Measurements from ENCODE around the gene GRP.
"Not testable (repeated sequence)": the region's sequence is repeated elsewhere in the genome, so short reads cannot be mapped to it uniquely, and the experiment has no call there.

GRP gene

GRCh38 chr18:59229701-59230443, 9.9 kb downstream of the GRP start:
- no peak for DNase-seq

- DNase-seq, result no peak
Measured at GRCh38 chr18:59231114-59231513, 11.2 kb downstream of the GRP start.

- DNase-seq, result no peak
Measured at GRCh38 chr18:59231877-59232276, 11.9 kb downstream of the GRP start.

- no peak for DNase-seq
Measured at GRCh38 chr18:59232309-59233016, 12.5 kb downstream of the GRP start.

- no peak for DNase-seq
Measured at GRCh38 chr18:59233017-59233410, 13.1 kb downstream of the GRP start.

- DNase-seq, result no peak
Measured at GRCh38 chr18:59238385-59238784, 18.4 kb downstream of the GRP start.

- no peak for DNase-seq
Measured at GRCh38 chr18:59239642-59240041, 19.7 kb downstream of the GRP start.

- DNase-seq, result no peak
Measured at GRCh38 chr18:59242906-59243305, 22.9 kb downstream of the GRP start.

GRCh38 chr18:59246796-59247195, 26.8 kb downstream of the GRP start:
- no peak for DNase-seq

- DNase-seq, result peak in 1 of 2 donors; percentile 14
Measured at GRCh38 chr18:59249199-59249774, 29.3 kb downstream of the GRP start.

GRCh38 chr18:59255491-59255890, 35.5 kb downstream of the GRP start:
- DNase-seq, result not testable (repeated sequence)

- not testable (repeated sequence) for DNase-seq
Measured at GRCh38 chr18:59261842-59262241, 41.9 kb downstream of the GRP start.

- DNase-seq, result not testable (repeated sequence)
Measured at GRCh38 chr18:59262243-59262642, 42.3 kb downstream of the GRP start.

- no peak for DNase-seq
Measured at GRCh38 chr18:59263661-59264060, 43.7 kb downstream of the GRP start.

GRCh38 chr18:59264121-59264571, 44.2 kb downstream of the GRP start:
- DNase-seq, result no peak

GRCh38 chr18:59264651-59265245, 44.8 kb downstream of the GRP start:
- no peak for DNase-seq

- DNase-seq, result peak in 1 of 2 donors; percentile 17
Measured at GRCh38 chr18:59265246-59265973, 45.5 kb downstream of the GRP start.

GRCh38 chr18:59265974-59266369, 46.0 kb downstream of the GRP start:
- DNase-seq, result no peak

GRCh38 chr18:59266459-59266858, 46.5 kb downstream of the GRP start:
- no peak for DNase-seq

GRCh38 chr18:59266886-59267502, 47.0 kb downstream of the GRP start:
- no peak for DNase-seq

- no peak for DNase-seq
Measured at GRCh38 chr18:59267503-59268126, 47.7 kb downstream of the GRP start.
